Endothelial cell (in vitro differentiated cells): ENCODE measurements around the gene SAA4. TPM values are rescaled to one million over a fixed set of nuclear protein-coding genes. Genes with fewer than 3 reads are reported as not detected.
"Not testable (repeated sequence)": the region's sequence is repeated elsewhere in the genome, so short reads cannot be mapped to it uniquely, and the experiment has no call there.

Experiments used
- DNase-seq: peaks from one replicate; pipeline ENCODE4 v3.0.0; 2021; ENCODE audit warnings: low spot score
- H3K27ac Mint-ChIP-seq: one replicate; pipeline ENCODE4 v1.8.0; 2021; ENCODE audit warnings: mixed read lengths, inconsistent platforms; ENCODE audit not compliant: unreplicated experiment
- H3K27me3 Mint-ChIP-seq: one replicate; pipeline ENCODE4 v1.8.0; 2021; ENCODE audit warnings: mild to moderate bottlenecking, moderate library complexity, mixed read lengths, inconsistent platforms; ENCODE audit not compliant: unreplicated experiment
- H3K36me3 Mint-ChIP-seq: one replicate; pipeline ENCODE4 v1.8.0; 2021; ENCODE audit warnings: mild to moderate bottlenecking, low read depth, mixed read lengths, inconsistent platforms; ENCODE audit not compliant: unreplicated experiment
- H3K4me1 Mint-ChIP-seq: one replicate; pipeline ENCODE4 v1.8.0; 2021; ENCODE audit warnings: mild to moderate bottlenecking, mixed read lengths, inconsistent platforms; ENCODE audit not compliant: unreplicated experiment
- H3K4me3 Mint-ChIP-seq: one replicate; pipeline ENCODE4 v1.8.0; 2021; ENCODE audit warnings: mild to moderate bottlenecking, mixed read lengths, inconsistent platforms; ENCODE audit not compliant: unreplicated experiment
- H3K9me3 Mint-ChIP-seq: one replicate; pipeline ENCODE4 v1.8.0; 2021; ENCODE audit warnings: mixed read lengths, inconsistent platforms; ENCODE audit not compliant: unreplicated experiment
- CTCF ChIP-seq: fragments of 200-600 bp; sonication (generic); IDR thresholded peaks from one replicate; pipeline ENCODE4 v1.5.0; 2021; ENCODE audit warnings: antibody characterized with exemption; ENCODE audit not compliant: unreplicated experiment
- total RNA-seq: library from RNA; stranded (reverse); fragmentation: NEBNext Ultra II Directional; extraction: Animal tissue kit (Norgen Biotek cat#: 25700); gene quantifications from one replicate; pipeline ENCODE4 v1.2.1, GENCODE V29; 2021; ENCODE audit not compliant: unreplicated experiment

Gene SAA4
- total RNA-seq, 1 donor from 2014 or later: not detected

DNA sequence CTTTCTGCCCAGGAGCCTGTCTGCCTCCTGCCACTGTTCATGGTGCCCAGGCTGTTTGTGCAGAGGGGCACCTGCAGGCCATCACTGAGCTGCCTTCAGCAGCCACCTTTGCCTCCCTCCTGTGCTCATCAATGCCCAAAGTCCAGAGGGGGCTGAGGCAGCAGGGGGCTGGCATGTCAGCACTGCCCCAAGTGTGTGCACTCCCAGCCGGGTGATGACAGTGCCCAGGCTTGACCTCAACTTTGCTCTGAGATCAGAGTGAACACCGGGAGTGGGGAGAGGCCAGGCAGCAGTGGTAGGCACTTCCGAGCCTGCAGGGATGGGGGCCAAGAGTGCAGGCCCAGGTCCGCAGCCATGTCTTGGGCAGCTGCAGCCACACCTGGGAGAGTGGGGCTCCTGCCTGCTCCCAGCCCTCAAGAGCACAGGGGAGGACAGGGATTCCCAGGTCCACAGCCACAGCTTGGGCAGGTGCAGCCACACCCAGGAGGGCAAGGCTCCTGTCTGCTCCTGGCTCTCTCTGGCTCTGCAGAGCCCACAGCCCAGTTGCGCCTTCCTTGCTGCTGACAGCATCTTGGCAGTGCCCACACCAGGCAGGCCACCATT lies 15.2 kb downstream of the SAA4 start:
- no peak for TF ChIP-seq CTCF
- H3K36me3 Mint-ChIP-seq: no peaks in the 10 kb centered on the region
- H3K4me1 Mint-ChIP-seq: no peaks in the 10 kb centered on the region
- H3K4me3 Mint-ChIP-seq: no peak overlapping the region
- peaks cover 2% of the 10 kb centered on the region for H3K27me3 Mint-ChIP-seq
- no peaks in the 10 kb centered on the region for H3K9me3 Mint-ChIP-seq
- peak overlapping the region; percentile 6 for H3K27ac Mint-ChIP-seq
- no peak for DNase-seq

- no peak for TF ChIP-seq CTCF
- H3K4me1 Mint-ChIP-seq: no peaks in the 10 kb centered on the region
- DNase-seq: no peak
- no peak overlapping the region for H3K27ac Mint-ChIP-seq
- H3K9me3 Mint-ChIP-seq: no peaks in the 10 kb centered on the region
- H3K27me3 Mint-ChIP-seq: no peaks in the 10 kb centered on the region
- no peaks in the 10 kb centered on the region for H3K36me3 Mint-ChIP-seq
- no peak overlapping the region for H3K4me3 Mint-ChIP-seq
Measured at GRCh38 chr11:18209058-18209457, 27.5 kb downstream of the SAA4 start.

- TF ChIP-seq CTCF: no peak
- Mint-ChIP-seq H3K27ac (no peak overlapping the region), H3K27me3 (peaks cover 2% of the 10 kb centered on the region), H3K4me1 (no peaks in the 10 kb centered on the region), H3K9me3 (no peaks in the 10 kb centered on the region), H3K4me3 (no peak overlapping the region), H3K36me3 (no peaks in the 10 kb centered on the region)
- no peak for DNase-seq
Measured at GRCh38 chr11:18204771-18205170, 31.8 kb downstream of the SAA4 start.

GRCh38 chr11:18204220-18204619 lies 32.4 kb downstream of the SAA4 start:
- no peak for DNase-seq
- H3K36me3 Mint-ChIP-seq: no peaks in the 10 kb centered on the region
- TF ChIP-seq CTCF: no peak
- H3K27me3 Mint-ChIP-seq: peaks cover 2% of the 10 kb centered on the region
- H3K4me3 Mint-ChIP-seq: no peak overlapping the region
- no peak overlapping the region for H3K27ac Mint-ChIP-seq
- H3K4me1 Mint-ChIP-seq: no peaks in the 10 kb centered on the region
- H3K9me3 Mint-ChIP-seq: no peaks in the 10 kb centered on the region

GRCh38 chr11:18203723-18204122 lies 32.9 kb downstream of the SAA4 start:
- H3K27ac Mint-ChIP-seq: no peak overlapping the region
- H3K27me3 Mint-ChIP-seq: peaks cover 2% of the 10 kb centered on the region
- no peaks in the 10 kb centered on the region for H3K36me3 Mint-ChIP-seq
- no peaks in the 10 kb centered on the region for H3K4me1 Mint-ChIP-seq
- peak; percentile 37 for DNase-seq
- H3K4me3 Mint-ChIP-seq: no peak overlapping the region
- no peaks in the 10 kb centered on the region for H3K9me3 Mint-ChIP-seq
- TF ChIP-seq CTCF: no peak

DNA sequence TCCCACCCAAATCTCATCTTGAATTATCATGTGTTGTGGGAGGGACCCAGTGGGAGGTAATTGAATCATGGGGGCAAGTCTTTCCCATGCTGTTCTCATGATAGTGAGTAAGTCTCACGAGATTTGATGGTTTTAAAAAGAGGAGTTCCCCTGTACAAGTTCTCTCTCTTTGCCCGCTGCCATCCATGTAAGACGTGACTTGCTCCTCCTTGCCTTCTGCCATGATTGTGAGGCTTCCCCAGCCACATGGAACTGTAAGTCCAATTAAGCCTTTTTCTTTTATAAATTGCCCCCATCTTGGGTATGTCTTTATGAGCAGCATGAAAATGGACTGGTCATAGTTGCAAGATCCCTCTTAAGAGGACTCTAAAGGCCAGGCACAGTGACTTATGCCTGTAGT lies 38.9 kb downstream of the SAA4 start:
- H3K9me3 Mint-ChIP-seq, DNase-seq, H3K36me3 Mint-ChIP-seq, H3K4me3 Mint-ChIP-seq, H3K27me3 Mint-ChIP-seq, H3K27ac Mint-ChIP-seq, H3K4me1 Mint-ChIP-seq: not testable (repeated sequence)
